NB4 (cell line): ENCODE data around the gene ACTA2.

Experiments used
- MYC ChIP-seq: IDR thresholded peaks from 2 replicates; pipeline ENCODE4 v1.6.1; 2011; ENCODE audit warnings: low read depth, low read length
- POLR2A ChIP-seq: IDR thresholded peaks from 2 replicates; pipeline ENCODE4 v1.6.1; 2011; ENCODE audit warnings: mild to moderate bottlenecking; ENCODE audit not compliant: insufficient read length; ENCODE audit errors: extremely low read depth
- TF ChIP-seq, protein P1 (sequence below): IDR thresholded peaks from one replicate; pipeline ENCODE4 v1.5.1; 2012; ENCODE audit warnings: low read depth, low read length

DNA sequence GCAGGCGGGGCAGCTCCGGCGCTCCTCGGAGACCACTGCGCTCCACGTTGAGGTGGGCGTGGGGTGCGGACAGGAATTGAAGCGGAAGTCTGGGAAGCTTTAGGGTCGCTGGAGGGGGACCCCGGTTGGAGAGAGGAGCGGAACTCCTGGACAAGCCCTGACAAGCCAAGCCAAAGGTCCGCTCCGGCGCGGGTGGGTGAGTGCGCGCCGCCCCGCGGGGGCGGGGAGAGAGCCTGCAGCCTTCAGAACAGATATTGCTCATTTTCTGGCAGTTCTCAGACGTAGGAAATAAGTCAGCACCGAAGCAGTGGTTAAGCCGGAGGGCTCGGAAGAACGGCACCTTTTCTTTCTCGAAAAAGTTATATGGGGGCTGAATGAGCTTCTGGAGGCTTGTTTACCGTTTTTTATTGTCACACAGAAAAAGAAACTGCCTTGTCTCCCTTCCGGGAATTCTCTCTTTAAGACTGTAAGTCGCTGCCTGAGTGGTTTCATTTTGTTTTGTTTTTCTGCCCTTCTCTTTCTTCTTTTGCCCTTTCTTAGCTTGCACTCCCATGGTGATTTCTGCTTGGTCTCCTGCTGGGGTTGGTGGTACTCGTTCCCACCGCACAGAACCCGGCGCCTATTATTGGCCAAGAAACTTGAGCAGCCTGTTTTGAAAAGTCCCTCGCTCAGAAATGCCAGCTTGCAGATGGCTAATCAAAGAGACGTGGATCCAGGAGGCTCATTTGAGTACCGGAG is 38.8 kb upstream of the ACTA2 start:
- TF ChIP-seq, protein P1, sequence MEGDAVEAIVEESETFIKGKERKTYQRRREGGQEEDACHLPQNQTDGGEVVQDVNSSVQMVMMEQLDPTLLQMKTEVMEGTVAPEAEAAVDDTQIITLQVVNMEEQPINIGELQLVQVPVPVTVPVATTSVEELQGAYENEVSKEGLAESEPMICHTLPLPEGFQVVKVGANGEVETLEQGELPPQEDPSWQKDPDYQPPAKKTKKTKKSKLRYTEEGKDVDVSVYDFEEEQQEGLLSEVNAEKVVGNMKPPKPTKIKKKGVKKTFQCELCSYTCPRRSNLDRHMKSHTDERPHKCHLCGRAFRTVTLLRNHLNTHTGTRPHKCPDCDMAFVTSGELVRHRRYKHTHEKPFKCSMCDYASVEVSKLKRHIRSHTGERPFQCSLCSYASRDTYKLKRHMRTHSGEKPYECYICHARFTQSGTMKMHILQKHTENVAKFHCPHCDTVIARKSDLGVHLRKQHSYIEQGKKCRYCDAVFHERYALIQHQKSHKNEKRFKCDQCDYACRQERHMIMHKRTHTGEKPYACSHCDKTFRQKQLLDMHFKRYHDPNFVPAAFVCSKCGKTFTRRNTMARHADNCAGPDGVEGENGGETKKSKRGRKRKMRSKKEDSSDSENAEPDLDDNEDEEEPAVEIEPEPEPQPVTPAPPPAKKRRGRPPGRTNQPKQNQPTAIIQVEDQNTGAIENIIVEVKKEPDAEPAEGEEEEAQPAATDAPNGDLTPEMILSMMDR, result peak; percentile 6
- no peak for TF ChIP-seq POLR2A
- TF ChIP-seq MYC, result no peak
